ENCODE measurements around the gene TDRD6. TPM values are rescaled to one million over a fixed set of nuclear protein-coding genes. Genes with fewer than 3 reads are reported as not detected.

The TDRD6 gene
- total and polyA plus RNA-seq, 8 donors: 0.06 to 1.2 (median 0.37) TPM

DNA sequence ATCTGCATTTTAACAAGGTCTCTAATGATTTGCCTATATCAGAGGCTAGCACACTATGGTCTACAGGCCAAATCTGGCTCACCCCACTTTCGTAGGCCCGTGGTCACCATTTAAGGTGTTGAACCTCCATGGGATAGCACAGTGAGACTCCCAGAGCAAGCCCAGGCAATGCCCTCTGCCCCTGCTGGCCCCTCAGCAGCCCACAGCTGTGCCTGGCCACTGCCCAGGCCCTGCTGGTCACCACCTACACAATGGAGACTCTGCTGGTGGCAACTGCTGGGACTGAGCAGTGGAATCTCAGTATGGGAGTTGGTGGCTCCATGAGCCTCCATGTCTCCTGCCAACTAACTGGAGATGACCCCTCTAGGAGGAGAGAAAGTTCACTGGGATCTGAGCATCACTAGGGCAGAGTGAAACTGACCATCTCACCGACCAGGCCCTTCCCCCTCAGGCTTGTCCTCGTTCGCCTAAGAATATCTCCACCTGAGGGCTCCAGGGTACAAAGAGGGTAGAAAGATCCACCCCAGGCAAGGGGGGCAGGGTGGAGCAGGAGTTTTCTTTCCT, 61.3 kb downstream of the TDRD6 start:
- TF ChIP-seq, protein P1, sequence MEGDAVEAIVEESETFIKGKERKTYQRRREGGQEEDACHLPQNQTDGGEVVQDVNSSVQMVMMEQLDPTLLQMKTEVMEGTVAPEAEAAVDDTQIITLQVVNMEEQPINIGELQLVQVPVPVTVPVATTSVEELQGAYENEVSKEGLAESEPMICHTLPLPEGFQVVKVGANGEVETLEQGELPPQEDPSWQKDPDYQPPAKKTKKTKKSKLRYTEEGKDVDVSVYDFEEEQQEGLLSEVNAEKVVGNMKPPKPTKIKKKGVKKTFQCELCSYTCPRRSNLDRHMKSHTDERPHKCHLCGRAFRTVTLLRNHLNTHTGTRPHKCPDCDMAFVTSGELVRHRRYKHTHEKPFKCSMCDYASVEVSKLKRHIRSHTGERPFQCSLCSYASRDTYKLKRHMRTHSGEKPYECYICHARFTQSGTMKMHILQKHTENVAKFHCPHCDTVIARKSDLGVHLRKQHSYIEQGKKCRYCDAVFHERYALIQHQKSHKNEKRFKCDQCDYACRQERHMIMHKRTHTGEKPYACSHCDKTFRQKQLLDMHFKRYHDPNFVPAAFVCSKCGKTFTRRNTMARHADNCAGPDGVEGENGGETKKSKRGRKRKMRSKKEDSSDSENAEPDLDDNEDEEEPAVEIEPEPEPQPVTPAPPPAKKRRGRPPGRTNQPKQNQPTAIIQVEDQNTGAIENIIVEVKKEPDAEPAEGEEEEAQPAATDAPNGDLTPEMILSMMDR (IDR thresholded peaks at IDR 0.05): no peak
- no peak for DNase-seq
- WGBS, 2 donors: 87 to 89% methylated on average over 5 of the region's 5 CpGs
- no peak overlapping the region for H3K27ac ChIP-seq
- H3K4me3 ChIP-seq: no peak overlapping the region
- no peak for ATAC-seq
- no peak for FAIRE-seq
- no peaks in the 10 kb centered on the region for H3K4me1 ChIP-seq
- H3K9me3 ChIP-seq: no peaks in the 10 kb centered on the region
- intact Hi-C loops (cut with DNase I): no loop called here
- H3K27me3 ChIP-seq: no peaks in the 10 kb centered on the region
- no peaks in the 10 kb centered on the region for H3K36me3 ChIP-seq

DNA sequence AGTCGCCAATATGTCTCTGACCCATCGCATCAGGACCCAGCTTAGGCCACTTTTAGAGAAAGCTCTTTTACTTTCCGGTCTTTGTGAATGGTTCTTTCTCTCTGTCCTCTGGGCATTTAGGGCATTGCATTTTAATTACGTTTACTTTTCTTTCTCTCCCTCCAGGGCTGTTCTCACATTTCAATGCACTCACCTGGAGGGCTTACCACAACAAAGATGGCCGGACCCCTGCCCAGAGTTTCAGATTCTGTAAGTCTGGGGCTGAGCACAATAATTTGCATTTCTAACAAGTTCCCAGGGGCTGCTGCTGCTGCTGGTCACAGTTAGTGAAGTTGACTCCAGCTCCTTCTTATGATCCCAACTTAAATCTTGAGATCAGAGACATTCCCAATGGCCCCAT, 62.0 kb downstream of the TDRD6 start:
- 80% methylated on average over 5 of the region's 5 CpGs for WGBS, 2 donors
- intact Hi-C loops (cut with DNase I): no loop called here
- no peak for FAIRE-seq

DNA sequence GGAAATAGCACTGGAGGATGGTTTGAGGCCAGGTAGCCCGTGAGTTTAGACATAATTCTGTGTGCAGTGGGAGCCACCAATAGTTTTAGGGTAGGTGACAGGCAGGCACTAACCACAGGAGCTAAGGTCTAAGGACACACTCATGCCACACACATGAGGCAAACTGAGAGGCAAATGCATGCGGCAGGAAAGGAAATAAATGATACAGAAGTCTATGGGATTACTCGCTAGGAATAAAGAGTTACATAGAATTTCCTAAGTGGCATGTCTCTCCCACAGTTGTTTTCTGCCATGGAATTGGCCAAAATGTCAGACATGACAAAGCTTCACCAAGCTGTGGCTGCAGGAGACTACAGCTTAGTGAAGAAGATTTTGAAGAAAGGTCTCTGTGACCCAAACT, 64.0 kb downstream of the TDRD6 start:
- 53 to 62% methylated on average over 3 of the region's 3 CpGs for WGBS, 2 donors
- no peak for ATAC-seq
- intact Hi-C loops (cut with DNase I): no loop called here
- Histone ChIP-seq H3K27ac (no peak overlapping the region), H3K27me3 (no peaks in the 10 kb centered on the region), H3K9me3 (no peaks in the 10 kb centered on the region), H3K4me3 (no peak overlapping the region), H3K36me3 (no peaks in the 10 kb centered on the region), H3K4me1 (no peaks in the 10 kb centered on the region)
- DNase-seq: no peak
- TF ChIP-seq, protein P1 (IDR thresholded peaks at IDR 0.05): no peak
- FAIRE-seq: no peak

More for the DNA sequence above, 62.0 kb downstream of the TDRD6 start:
- no peaks in the 10 kb centered on the region for H3K27me3 ChIP-seq
- no peaks in the 10 kb centered on the region for H3K4me1 ChIP-seq
- DNase-seq: no peak
- no peak overlapping the region for H3K27ac ChIP-seq
- no peak overlapping the region for H3K4me3 ChIP-seq
- TF ChIP-seq, protein P1 (IDR thresholded peaks at IDR 0.05): no peak
- H3K36me3 ChIP-seq: no peaks in the 10 kb centered on the region
- ATAC-seq: no peak
- H3K9me3 ChIP-seq: no peaks in the 10 kb centered on the region

Other genes starting within 250 kb of the TDRD6 start
- gene RCAN2, start 196.4 kb upstream of the TDRD6 start, total RNA-seq: 1 to 10 TPM; 1.7 to 7.4 (median 3.3) TPM
- 10 to 100 TPM in 1 of 2 donors, 1 to 10 TPM in 1; 2.9 to 19.0 TPM for gene RCAN2, start 196.4 kb upstream of the TDRD6 start, polyA plus RNA-seq
- 1 to 10 TPM; 1.3 to 7.8 (median 3.4) TPM for gene CYP39A1, start 35.1 kb upstream of the TDRD6 start, total RNA-seq
- 1 to 10 TPM; 3.0 to 7.3 TPM for gene CYP39A1, start 35.1 kb upstream of the TDRD6 start, polyA plus RNA-seq
- 10 to 100 TPM in 3 of 6 donors, 1 to 10 TPM in 3; 3.3 to 15.4 (median 8.9) TPM for gene SLC25A27, start 34.9 kb upstream of the TDRD6 start, total RNA-seq
- gene SLC25A27, start 34.9 kb upstream of the TDRD6 start, polyA plus RNA-seq: 10 to 100 TPM; 39.0 to 63.2 TPM
- gene PLA2G7, start 47.5 kb downstream of the TDRD6 start, total RNA-seq: 1 to 10 TPM in 2 of 6 donors, under 1 TPM in 2, not detected in 2; 0.09 to 8.1 (median 1.3) TPM
- gene PLA2G7, start 47.5 kb downstream of the TDRD6 start, polyA plus RNA-seq: under 1 TPM; 0.16 to 0.19 TPM
- not detected for gene ANKRD66, start 59.0 kb downstream of the TDRD6 start, total RNA-seq
- not detected for gene ANKRD66, start 59.0 kb downstream of the TDRD6 start, polyA plus RNA-seq
- gene MEP1A, start 105.5 kb downstream of the TDRD6 start, total RNA-seq: 1 to 10 TPM in 2 of 6 donors, under 1 TPM in 4; 0.09 to 2.7 (median 0.37) TPM
- gene MEP1A, start 105.5 kb downstream of the TDRD6 start, polyA plus RNA-seq: under 1 TPM; 0.02 to 0.34 TPM
- gene ADGRF5, start 234.1 kb downstream of the TDRD6 start, total RNA-seq: 1 to 10 TPM; 2.2 to 6.6 (median 4.0) TPM
- gene ADGRF5, start 234.1 kb downstream of the TDRD6 start, polyA plus RNA-seq: 1 to 10 TPM; 2.6 to 7.6 TPM

Measured in pancreas (tissue), 10 donors.